Neural cell (in vitro differentiated cells): ENCODE data around the gene DNAH5. TPM values are rescaled to one million over a fixed set of nuclear protein-coding genes. Genes with fewer than 3 reads are reported as not detected.

Experiments used
- H2AFZ ChIP-seq: fragments of 200-600, 300-800 bp; sonication (generic), shearing (Covaris generic); 2 replicates; pipeline ENCODE4 v1.6.0; 2014; ENCODE audit warnings: low read depth, mild to moderate bottlenecking, antibody characterized with exemption, low read length, moderate library complexity
- H3F3A ChIP-seq: fragments of 200-600 bp; shearing (Covaris generic); 2 replicates; pipeline ENCODE4 v1.6.1; 2016; ENCODE audit warnings: mild to moderate bottlenecking, moderate library complexity, mixed read lengths, antibody characterized with exemption, low read length; ENCODE audit not compliant: insufficient read depth, poor library complexity, severe bottlenecking
- H3K27ac ChIP-seq: fragments of 200-600, 300-800 bp; sonication (generic), shearing (Covaris generic); 2 replicates; pipeline ENCODE4 v1.5.1; 2014; ENCODE audit warnings: mild to moderate bottlenecking, low read length, moderate library complexity
- H3K27me3 ChIP-seq: fragments of 300-800, 200-600 bp; sonication (generic), shearing (Covaris generic); 2 replicates; pipeline ENCODE4 v1.6.0; 2014; ENCODE audit warnings: mild to moderate bottlenecking, low read depth, low read length, moderate library complexity; ENCODE audit not compliant: insufficient read depth
- H3K36me3 ChIP-seq: fragments of 300-800, 200-600 bp; sonication (generic), shearing (Covaris generic); 2 replicates; pipeline ENCODE4 v1.5.1; 2014; ENCODE audit warnings: mild to moderate bottlenecking, antibody characterized with exemption, low read length, moderate library complexity; ENCODE audit not compliant: insufficient read depth
- H3K4me2 ChIP-seq: fragments of 300-800, 200-600 bp; sonication (generic), shearing (Covaris generic); 2 replicates; pipeline ENCODE4 v1.6.0; 2014; ENCODE audit warnings: mild to moderate bottlenecking, low read length
- H3K4me3 ChIP-seq: fragments of 300-800, 200-600 bp; sonication (generic), shearing (Covaris generic); 2 replicates; pipeline ENCODE4 v1.5.1; 2014; ENCODE audit warnings: mild to moderate bottlenecking, low read length, moderate library complexity
- H3K79me2 ChIP-seq: fragments of 200-600 bp; shearing (Covaris generic); replicated peaks from 2 replicates; pipeline ENCODE4 v1.6.0; 2014; ENCODE audit warnings: mild to moderate bottlenecking, low read length, moderate library complexity; ENCODE audit not compliant: insufficient read depth
- H3K9ac ChIP-seq: fragments of 300-800, 200-600 bp; sonication (generic), shearing (Covaris generic); 2 replicates; pipeline ENCODE4 v1.6.1; 2016; ENCODE audit warnings: mild to moderate bottlenecking, low read length, mixed read lengths
- H3K9me2 ChIP-seq: fragments of 200-600 bp; shearing (Covaris generic); 2 replicates; pipeline ENCODE4 v1.6.1; 2016; ENCODE audit warnings: mild to moderate bottlenecking, low read length, mixed read lengths; ENCODE audit not compliant: insufficient read depth
- H3K9me3 ChIP-seq: fragments of 200-600, 300-800 bp; sonication (generic), shearing (Covaris generic); 2 replicates; pipeline ENCODE4 v1.6.1; 2016; ENCODE audit warnings: mild to moderate bottlenecking, mixed run types, low read length, moderate library complexity, mixed read lengths
- H4K20me1 ChIP-seq: fragments of 200-600 bp; shearing (Covaris generic); 2 replicates; pipeline ENCODE4 v1.6.1; 2016; ENCODE audit warnings: mild to moderate bottlenecking, mixed run types; ENCODE audit not compliant: insufficient read depth
- CTCF ChIP-seq: fragments of 450-650 bp; IDR thresholded peaks from 2 replicates; pipeline ENCODE4 v1.5.1; 2014; ENCODE audit warnings: antibody characterized with exemption, mild to moderate bottlenecking, moderate library complexity; ENCODE audit not compliant: poor library complexity, severe bottlenecking
- EP300 ChIP-seq: fragments of 450-650 bp; conservative IDR thresholded peaks from 2 replicates; pipeline ENCODE4 v1.6.1; 2014; ENCODE audit warnings: antibody characterized with exemption, mild to moderate bottlenecking, moderate library complexity; ENCODE audit not compliant: poor library complexity, severe bottlenecking
- EZH2 ChIP-seq: fragments of 200-600, 300-800 bp; shearing (Covaris generic), sonication (generic); IDR thresholded peaks from 2 replicates; pipeline ENCODE4 v1.6.1; 2014; ENCODE audit warnings: antibody characterized with exemption, low read length, borderline replicate concordance, mild to moderate bottlenecking; ENCODE audit not compliant: insufficient read depth, poor library complexity, severe bottlenecking
- MXI1 ChIP-seq: fragments of 450-650 bp; conservative IDR thresholded peaks from 2 replicates; pipeline ENCODE4 v1.6.1; 2014; ENCODE audit warnings: antibody characterized with exemption, mild to moderate bottlenecking; ENCODE audit not compliant: poor library complexity, severe bottlenecking
- POLR2AphosphoS5 ChIP-seq: IDR thresholded peaks from 2 replicates; pipeline ENCODE4 v1.6.1; 2012
- RAD21 ChIP-seq: fragments of 450-650 bp; conservative IDR thresholded peaks from 2 replicates; pipeline ENCODE4 v1.6.1; 2014; ENCODE audit warnings: antibody characterized with exemption, mild to moderate bottlenecking, moderate library complexity
- SMC3 ChIP-seq: fragments of 450-650 bp; conservative IDR thresholded peaks from 2 replicates; pipeline ENCODE4 v1.6.1; 2014; ENCODE audit warnings: antibody characterized with exemption, mild to moderate bottlenecking, moderate library complexity; ENCODE audit not compliant: poor library complexity
- TAF1 ChIP-seq: IDR thresholded peaks from 2 replicates; pipeline ENCODE4 v1.6.1; 2012; ENCODE audit warnings: low read depth
- polyA plus RNA-seq: library from polyadenylated mRNA; depleted of rRNA; stranded (reverse); fragments of >200 nt; gene quantifications from 2 replicates; pipeline ENCODE4 v1.2.3, GENCODE V29; 2014
- TF ChIP-seq, protein P1 (sequence below): IDR thresholded peaks from 2 replicates; pipeline ENCODE4 v1.6.1; 2012; ENCODE audit warnings: borderline replicate concordance

The DNAH5 gene
- polyA plus RNA-seq, 1 donor from 2014 or later, result 12.8 TPM

DNA sequence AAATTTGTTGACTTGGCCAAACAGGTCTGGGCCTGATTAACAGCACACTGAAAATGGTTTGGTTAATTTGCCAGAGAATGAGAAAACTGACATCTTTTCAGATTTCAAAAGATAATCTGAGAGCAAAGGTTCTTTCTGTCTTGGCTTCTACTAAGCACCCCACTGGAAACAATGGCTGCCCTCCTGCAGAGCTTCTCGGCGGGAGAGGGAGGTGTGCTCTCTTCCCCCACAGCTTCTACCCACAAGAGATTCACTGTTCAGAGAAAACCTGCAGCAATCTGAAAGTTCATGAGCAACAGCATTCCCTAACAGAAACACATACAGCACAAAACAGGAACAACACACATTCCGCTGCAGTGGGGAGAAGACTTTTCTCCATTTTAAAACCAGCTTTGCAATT is 3.0 kb downstream of the DNAH5 start:
- Histone ChIP-seq H3K79me2 (no peaks in the 10 kb centered on the region), H2AFZ (no peak overlapping the region), H3K4me3 (no peak overlapping the region), H4K20me1 (no peaks in the 10 kb centered on the region), H3K9ac (no peak overlapping the region), H3K4me2 (no peak overlapping the region), H3K27ac (no peak overlapping the region), H3K9me2 (no peaks in the 10 kb centered on the region), H3K36me3 (no peaks in the 10 kb centered on the region), H3K27me3 (no peaks in the 10 kb centered on the region), H3K9me3 (no peaks in the 10 kb centered on the region), H3F3A (no peaks in the 10 kb centered on the region)
- no peak for TF ChIP-seq POLR2AphosphoS5
- no peak for TF ChIP-seq SMC3
- TF ChIP-seq, protein P1, sequence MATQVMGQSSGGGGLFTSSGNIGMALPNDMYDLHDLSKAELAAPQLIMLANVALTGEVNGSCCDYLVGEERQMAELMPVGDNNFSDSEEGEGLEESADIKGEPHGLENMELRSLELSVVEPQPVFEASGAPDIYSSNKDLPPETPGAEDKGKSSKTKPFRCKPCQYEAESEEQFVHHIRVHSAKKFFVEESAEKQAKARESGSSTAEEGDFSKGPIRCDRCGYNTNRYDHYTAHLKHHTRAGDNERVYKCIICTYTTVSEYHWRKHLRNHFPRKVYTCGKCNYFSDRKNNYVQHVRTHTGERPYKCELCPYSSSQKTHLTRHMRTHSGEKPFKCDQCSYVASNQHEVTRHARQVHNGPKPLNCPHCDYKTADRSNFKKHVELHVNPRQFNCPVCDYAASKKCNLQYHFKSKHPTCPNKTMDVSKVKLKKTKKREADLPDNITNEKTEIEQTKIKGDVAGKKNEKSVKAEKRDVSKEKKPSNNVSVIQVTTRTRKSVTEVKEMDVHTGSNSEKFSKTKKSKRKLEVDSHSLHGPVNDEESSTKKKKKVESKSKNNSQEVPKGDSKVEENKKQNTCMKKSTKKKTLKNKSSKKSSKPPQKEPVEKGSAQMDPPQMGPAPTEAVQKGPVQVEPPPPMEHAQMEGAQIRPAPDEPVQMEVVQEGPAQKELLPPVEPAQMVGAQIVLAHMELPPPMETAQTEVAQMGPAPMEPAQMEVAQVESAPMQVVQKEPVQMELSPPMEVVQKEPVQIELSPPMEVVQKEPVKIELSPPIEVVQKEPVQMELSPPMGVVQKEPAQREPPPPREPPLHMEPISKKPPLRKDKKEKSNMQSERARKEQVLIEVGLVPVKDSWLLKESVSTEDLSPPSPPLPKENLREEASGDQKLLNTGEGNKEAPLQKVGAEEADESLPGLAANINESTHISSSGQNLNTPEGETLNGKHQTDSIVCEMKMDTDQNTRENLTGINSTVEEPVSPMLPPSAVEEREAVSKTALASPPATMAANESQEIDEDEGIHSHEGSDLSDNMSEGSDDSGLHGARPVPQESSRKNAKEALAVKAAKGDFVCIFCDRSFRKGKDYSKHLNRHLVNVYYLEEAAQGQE, result no peak
- no peak for TF ChIP-seq RAD21
- TF ChIP-seq EZH2, result no peak
- no peak for TF ChIP-seq EP300
- TF ChIP-seq MXI1, result no peak
- no peak for TF ChIP-seq TAF1
- TF ChIP-seq CTCF, result no peak

- Histone ChIP-seq H4K20me1 (no peaks in the 10 kb centered on the region), H3K9me2 (no peaks in the 10 kb centered on the region), H3K9me3 (no peaks in the 10 kb centered on the region), H3K36me3 (no peaks in the 10 kb centered on the region), H3K4me2 (no peak overlapping the region), H3K27ac (no peak overlapping the region), H3K4me3 (no peak overlapping the region), H3K27me3 (no peaks in the 10 kb centered on the region), H3F3A (no peaks in the 10 kb centered on the region), H3K79me2 (no peaks in the 10 kb centered on the region), H3K9ac (no peak overlapping the region), H2AFZ (no peak overlapping the region)
- TF ChIP-seq CTCF (no peak), POLR2AphosphoS5 (peak; percentile 22), TAF1 (no peak), RAD21 (no peak)
- TF ChIP-seq, protein P1, result peak; percentile 70
Measured at GRCh38 chr5:13939638-13940037, 4.8 kb downstream of the DNAH5 start.
